GM06990 (cell line): ENCODE results near the gene TP53RK.

ENCODE experiments used
- DNase-seq: peaks from one replicate; pipeline ENCODE4 v3.0.0-alpha.2; 2011; ENCODE audit not compliant: insufficient read length; ENCODE audit errors: extremely low read depth
- H3K27me3 ChIP-seq: replicated peaks from 2 replicates; pipeline ENCODE4 v1.6.0; 2011; ENCODE audit warnings: low read length; ENCODE audit not compliant: control insufficient read depth, insufficient read depth
- H3K36me3 ChIP-seq: 2 replicates; pipeline ENCODE4 v1.5.1; 2011; ENCODE audit warnings: low read length; ENCODE audit not compliant: control insufficient read depth, insufficient read depth
- H3K4me3 ChIP-seq: replicated peaks from 2 replicates; pipeline ENCODE4 v1.5.1; 2011; ENCODE audit warnings: low read depth, mild to moderate bottlenecking, control low read depth, low read length
- TF ChIP-seq, protein P1 (sequence below): IDR thresholded peaks from 2 replicates; pipeline ENCODE4 v1.5.1; 2011; ENCODE audit warnings: low read length, control low read depth, mild to moderate bottlenecking, inconsistent platforms; ENCODE audit not compliant: insufficient read depth, poor library complexity, severe bottlenecking

The TP53RK gene

DNA sequence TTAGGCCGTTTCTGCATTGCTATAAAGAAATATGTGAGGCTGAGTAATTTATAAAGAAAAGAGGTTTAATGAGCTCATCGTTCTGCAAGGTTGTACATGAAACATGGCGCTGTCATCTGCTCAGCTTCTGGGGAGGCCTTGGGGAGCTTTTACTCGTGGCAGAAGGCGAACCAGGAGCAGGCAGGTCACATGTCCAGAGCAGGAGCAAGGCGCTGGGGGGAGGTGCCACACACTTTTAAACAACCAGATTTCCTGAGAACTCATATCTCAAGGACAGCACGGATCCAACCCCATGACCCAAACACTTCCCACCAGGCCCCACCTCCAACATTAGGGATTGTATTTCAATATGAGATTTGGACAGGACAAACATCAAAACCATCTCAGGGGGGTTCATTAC lies 31.6 kb downstream of the TP53RK start:
- no peak for DNase-seq
- Histone ChIP-seq H3K4me3 (no peak overlapping the region), H3K27me3 (no peaks in the 10 kb centered on the region), H3K36me3 (no peaks in the 10 kb centered on the region)
- TF ChIP-seq, protein P1, sequence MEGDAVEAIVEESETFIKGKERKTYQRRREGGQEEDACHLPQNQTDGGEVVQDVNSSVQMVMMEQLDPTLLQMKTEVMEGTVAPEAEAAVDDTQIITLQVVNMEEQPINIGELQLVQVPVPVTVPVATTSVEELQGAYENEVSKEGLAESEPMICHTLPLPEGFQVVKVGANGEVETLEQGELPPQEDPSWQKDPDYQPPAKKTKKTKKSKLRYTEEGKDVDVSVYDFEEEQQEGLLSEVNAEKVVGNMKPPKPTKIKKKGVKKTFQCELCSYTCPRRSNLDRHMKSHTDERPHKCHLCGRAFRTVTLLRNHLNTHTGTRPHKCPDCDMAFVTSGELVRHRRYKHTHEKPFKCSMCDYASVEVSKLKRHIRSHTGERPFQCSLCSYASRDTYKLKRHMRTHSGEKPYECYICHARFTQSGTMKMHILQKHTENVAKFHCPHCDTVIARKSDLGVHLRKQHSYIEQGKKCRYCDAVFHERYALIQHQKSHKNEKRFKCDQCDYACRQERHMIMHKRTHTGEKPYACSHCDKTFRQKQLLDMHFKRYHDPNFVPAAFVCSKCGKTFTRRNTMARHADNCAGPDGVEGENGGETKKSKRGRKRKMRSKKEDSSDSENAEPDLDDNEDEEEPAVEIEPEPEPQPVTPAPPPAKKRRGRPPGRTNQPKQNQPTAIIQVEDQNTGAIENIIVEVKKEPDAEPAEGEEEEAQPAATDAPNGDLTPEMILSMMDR: no peak

DNA sequence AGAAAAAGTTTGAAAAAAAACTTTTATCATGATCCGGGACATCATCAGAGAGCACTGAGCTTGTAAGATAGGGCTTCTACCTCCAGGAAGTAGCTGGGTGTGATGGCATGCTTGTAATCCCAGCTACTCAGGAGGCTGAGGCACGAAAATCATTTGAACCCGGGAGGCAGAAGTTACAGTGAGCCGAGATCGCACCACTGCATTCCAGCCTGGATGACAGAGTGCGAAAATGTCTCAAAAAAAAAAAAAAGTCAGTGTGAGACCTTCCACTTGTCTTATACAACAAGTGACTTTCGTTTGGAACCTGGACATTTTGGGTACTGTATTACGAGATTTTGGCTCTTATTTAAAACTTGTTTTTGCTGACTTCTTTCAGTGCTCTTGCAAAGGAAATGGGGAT lies 32.1 kb downstream of the TP53RK start:
- Histone ChIP-seq H3K36me3 (no peaks in the 10 kb centered on the region), H3K4me3 (no peak overlapping the region), H3K27me3 (no peaks in the 10 kb centered on the region)
- TF ChIP-seq, protein P1: no peak
- no peak for DNase-seq

DNA sequence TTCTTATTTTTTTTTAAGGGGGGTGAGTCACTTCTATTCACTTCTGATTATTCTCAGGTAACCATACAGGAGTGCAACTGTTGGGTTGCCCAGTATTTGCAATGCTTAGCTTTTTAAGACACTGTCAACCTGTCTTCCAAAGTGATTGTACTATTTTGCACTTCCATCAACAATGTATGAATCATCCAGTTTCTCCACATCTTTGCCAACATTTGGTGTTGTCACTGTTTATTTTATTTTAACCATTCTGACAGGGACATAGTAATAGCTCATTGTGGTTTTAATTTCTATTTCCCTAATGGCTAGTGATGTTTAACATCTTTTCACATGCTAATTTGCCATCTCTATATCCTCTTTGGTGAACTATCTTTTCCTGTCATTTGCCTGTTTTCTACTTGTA lies 36.5 kb downstream of the TP53RK start:
- no peak for DNase-seq
- TF ChIP-seq, protein P1: no peak

DNA sequence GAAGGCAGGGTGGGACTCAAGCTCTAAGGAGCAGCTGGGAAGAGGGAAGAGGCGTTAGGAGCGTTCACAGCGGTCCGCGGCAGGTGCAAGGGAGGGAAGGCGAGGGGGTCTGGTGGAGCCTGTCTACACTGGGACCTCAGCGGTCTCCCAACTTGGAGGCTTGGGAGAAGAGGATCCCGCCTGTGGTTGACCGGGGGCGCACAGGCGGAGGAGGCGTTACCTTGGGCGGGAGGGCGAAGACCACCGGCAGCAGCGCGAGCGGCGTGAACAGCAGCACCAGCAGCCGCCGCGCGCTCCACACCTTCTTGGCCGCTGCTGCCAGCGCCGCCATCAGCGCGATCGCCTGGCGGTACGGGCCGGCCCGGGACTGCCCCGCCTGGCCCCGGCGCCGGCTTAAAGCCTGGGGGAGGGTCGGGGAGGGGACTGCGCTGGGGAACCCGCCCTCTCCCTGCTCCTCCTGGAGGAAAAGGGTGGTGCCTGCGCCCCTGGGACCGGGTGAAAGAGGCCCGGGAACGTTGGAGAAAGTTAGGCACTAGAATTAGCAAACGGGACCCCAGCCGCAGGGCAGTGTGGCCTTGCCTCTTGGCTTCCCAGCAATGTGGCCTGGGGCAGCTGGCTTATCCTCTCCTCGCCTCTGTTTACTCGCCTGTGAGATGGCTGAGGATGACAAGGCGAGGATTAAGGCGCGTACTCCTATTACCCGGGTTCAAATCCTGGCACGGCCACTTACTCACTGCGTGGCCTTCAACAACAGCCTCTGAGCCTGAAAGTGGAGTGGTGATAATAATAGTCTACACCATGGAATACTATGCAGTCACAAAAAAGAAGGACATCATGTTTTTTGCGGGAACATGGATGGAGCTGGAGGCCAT lies 37.9 kb downstream of the TP53RK start, which contains the start of gene SLC13A3:
SLC13A3 (minus strand) TSS at position 369 of the 872 bp plus-strand sequence; CDS start at position 331, 38 bp downstream.
- TF ChIP-seq, protein P1: no peak
- DNase-seq: no peak
- no peak within 1 kb of the TSS for H3K4me3 ChIP-seq

More for the DNA sequence above, 36.5 kb downstream of the TP53RK start:
- H3K27me3 ChIP-seq: no peaks in the 10 kb centered on the region; the same call in none of the 2 replicates
- no peaks in the 10 kb centered on the region for H3K36me3 ChIP-seq
- H3K4me3 ChIP-seq: no peak overlapping the region

DNA sequence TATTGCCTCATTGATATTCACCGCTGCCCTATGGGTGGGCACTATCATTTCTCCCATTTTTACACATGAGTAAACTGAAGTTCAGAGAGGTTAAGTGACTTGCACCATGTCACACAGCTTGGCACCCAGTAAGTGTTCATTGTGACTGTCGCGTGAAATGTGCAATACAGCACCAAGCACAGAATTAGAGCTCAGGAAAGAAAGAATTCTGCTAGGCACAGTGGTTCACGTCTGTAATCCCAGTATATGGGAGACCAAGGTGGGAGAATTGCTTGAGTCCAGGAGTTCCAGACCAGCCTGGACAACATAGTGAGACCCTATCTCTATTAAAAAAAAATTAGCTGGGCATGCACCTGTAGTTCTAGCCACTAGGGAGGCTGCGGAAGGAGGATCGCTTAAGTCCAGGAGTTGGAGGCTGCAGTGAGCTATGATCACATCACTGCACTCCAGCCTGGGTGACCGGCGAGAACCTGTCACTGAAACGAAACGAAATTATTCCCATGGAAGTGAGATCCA lies 38.6 kb downstream of the TP53RK start:
- Histone ChIP-seq H3K36me3 (no peaks in the 10 kb centered on the region), H3K27me3 (no peaks in the 10 kb centered on the region; the same call in none of the 2 replicates), H3K4me3 (no peak overlapping the region)
- no peak for DNase-seq
- TF ChIP-seq, protein P1: no peak

More for the DNA sequence above, 37.9 kb downstream of the TP53RK start, which contains the start of gene SLC13A3:
- Histone ChIP-seq H3K27me3 (no peaks in the 10 kb centered on the region; the same call in none of the 2 replicates), H3K36me3 (no peaks in the 10 kb centered on the region)
